GM18526 (cell line): ENCODE measurements around the gene AP4B1.

Experiments
- POLR2A ChIP-seq: IDR thresholded peaks from 3 replicates; pipeline ENCODE4 v1.6.1; 2011; ENCODE audit not compliant: insufficient read length; ENCODE audit errors: extremely low read depth

The AP4B1 gene

DNA sequence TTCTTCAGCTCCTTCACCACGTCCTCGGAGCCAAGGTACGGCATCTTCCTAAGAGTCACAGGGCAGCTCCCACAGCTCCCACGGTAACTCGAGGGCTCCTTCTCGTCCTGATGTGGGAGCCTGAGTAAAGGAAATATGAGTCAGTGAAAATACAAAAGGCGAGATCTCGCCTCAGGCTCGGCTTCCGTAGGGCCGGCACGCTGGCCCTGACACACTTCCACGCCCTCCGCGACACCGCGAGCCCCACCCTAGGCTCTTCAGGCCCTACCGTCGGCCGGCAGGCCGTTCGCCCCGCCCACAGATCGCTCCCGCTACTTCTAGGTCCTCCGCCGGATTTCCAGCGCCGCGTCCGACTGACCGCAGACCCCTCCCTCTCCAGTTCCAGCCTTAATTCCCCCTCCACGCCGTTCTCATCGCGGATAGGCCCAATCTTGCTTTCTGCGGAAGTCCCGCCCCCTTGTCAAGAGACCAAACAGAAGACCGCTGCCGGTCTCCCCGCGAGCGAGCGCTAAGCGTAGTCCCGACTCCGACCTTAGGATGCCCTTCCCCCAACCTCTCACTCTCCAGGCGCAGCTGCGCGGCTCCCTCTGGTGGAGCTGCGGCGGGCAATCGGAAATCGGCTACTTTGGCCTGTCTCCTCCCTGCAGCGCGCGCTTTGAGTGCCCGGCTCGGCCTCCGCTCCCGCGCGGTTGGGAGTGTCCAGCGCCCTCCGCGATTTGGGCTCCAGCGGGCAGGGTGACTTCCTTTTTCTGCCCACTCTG lies at the start of gene AP4B1, which contains the start of gene DCLRE1B:
TSS of gene AP4B1 (minus strand) at position 126 of the 761 bp plus-strand sequence. CDS start at position 44, 82 bp downstream.
TSS of gene DCLRE1B (plus strand) at position 653 of the 761 bp plus-strand sequence. CDS start 261 bp downstream, outside the sequence.
- peak; percentile 77 for TF ChIP-seq POLR2A

DNA sequence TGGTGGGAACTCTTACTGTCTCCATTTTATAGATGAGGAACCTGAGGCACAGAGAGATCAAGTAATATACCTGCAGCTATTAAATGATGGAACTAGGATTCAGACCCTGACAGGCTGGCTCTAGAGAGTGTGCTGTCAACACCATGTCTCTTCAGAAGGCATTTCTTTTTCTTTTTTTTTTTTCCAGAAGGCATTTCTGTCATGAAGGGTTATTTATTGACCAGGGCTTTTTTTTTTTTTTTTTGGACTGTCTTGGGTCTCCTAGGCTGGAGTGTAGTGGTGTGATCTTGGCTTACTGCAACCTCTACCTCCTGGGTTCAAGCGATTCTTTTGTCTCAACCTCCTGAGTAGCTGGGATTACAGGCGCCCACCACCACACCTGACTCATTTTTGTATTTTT lies 47.1 kb upstream of the AP4B1 start:
- no peak for TF ChIP-seq POLR2A

- no peak for TF ChIP-seq POLR2A
Measured at GRCh38 chr1:113950908-113951307, 46.3 kb upstream of the AP4B1 start.

- no peak for TF ChIP-seq POLR2A
Measured at GRCh38 chr1:113949007-113949406, 44.4 kb upstream of the AP4B1 start.

GRCh38 chr1:113947388-113948107 lies 42.9 kb upstream of the AP4B1 start:
- TF ChIP-seq POLR2A, result no peak

DNA sequence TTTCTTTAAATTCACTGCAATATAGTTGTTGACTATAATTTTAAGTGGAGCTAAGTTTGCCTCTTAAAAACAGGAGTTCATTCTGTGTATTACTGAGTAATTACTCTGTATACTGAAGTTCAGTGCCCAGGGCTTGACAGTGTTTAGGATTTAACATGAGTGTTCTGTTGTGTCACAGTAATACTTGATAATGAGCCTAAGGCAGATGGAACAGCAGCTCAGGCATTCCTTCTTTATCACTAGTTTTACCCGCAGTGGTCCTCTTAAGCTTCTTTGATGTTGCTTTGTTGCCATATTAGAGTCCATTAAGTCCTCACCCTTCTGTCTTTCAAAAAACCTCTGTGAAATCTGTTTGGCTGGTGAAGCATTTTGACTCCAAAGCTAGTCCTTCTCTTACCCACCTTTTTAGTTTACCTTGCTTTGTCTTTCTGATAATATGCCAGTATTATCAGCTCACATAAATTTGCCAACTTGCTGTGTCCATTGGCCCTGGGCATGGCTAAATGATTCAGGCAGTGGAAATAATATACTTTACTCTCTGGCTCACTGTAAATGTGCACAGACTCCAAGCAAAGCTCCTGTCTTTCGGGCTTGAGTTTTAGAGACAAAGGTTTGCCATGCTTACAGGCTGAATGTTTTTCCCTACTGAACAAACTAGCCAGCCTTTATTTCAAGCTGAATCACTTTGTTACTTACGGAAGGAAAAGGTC lies 42.2 kb upstream of the AP4B1 start:
- TF ChIP-seq POLR2A, result no peak

DNA sequence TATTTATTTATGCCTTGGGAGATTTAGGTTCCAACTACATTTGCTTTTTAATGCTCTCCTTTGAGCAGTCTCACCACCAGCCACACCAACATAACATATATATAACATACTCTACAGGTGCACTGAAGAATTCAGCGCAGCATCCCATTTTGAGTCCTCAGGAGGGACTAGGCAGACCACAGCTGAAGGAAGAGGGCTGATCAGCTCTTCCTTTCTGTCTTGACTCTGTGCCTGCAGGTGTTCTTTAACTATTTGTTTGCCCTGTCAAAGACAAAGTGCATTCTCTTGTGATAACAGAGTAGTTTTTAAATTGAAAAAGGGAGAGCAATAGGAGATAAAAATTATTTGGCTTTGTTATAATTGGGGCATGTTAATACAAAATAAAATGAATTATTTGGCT lies 41.5 kb upstream of the AP4B1 start:
- no peak for TF ChIP-seq POLR2A

GRCh38 chr1:113945329-113945728 lies 40.7 kb upstream of the AP4B1 start:
- TF ChIP-seq POLR2A, result no peak

- TF ChIP-seq POLR2A, result no peak
Measured at GRCh38 chr1:113943028-113943811, 38.6 kb upstream of the AP4B1 start.

DNA sequence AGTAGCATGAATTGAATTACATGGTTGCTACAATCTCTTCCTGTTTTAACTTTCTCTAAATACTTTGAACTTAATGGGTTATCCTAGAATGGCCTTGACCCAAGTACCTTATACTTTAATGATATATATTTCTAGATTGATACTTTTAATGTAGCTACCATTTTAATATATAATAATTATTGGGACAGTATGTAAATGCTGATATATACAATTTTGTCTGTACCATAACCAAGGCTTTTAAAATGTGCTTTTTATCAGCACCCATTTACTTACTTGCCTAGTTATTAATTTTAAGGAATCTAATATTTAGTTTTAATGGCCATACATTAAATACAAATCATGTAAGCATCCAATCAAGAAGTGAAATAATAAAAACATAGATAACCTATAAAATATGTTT lies 37.9 kb upstream of the AP4B1 start:
- no peak for TF ChIP-seq POLR2A

- no peak for TF ChIP-seq POLR2A
Measured at GRCh38 chr1:113941245-113941559, 36.6 kb upstream of the AP4B1 start.

DNA sequence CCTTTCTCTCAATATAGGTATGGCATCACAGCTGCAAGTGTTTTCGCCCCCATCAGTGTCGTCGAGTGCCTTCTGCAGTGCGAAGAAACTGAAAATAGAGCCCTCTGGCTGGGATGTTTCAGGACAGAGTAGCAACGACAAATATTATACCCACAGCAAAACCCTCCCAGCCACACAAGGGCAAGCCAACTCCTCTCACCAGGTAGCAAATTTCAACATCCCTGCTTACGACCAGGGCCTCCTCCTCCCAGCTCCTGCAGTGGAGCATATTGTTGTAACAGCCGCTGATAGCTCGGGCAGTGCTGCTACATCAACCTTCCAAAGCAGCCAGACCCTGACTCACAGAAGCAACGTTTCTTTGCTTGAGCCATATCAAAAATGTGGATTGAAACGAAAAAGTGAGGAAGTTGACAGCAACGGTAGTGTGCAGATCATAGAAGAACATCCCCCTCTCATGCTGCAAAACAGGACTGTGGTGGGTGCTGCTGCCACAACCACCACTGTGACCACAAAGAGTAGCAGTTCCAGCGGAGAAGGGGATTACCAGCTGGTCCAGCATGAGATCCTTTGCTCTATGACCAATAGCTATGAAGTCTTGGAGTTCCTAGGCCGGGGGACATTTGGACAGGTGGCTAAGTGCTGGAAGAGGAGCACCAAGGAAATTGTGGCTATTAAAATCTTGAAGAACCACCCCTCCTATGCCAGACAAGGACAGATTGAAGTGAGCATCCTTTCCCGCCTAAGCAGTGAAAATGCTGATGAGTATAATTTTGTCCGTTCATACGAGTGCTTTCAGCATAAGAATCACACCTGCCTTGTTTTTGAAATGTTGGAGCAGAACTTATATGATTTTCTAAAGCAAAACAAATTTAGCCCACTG lies 36.0 kb upstream of the AP4B1 start:
- TF ChIP-seq POLR2A, result no peak

DNA sequence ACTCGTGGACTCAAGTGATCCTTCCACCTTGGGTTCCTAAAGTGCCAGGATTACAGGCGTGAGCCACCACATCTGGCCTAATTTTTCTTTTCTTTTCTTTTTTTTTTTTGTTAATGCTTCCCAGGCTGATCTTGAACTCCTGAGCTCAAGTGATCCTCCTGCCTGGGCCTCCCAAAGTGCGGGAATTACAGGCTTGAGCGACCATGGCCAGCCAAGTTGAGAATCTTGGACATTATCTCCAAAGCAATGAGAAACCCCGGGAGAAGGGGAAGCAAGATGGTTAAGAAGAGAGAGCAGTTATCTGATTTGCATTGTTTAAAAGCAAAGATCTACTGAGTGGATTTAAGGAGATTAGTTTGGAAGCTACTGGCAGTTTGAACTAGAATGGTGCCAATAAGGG lies 33.6 kb upstream of the AP4B1 start:
- no peak for TF ChIP-seq POLR2A

DNA sequence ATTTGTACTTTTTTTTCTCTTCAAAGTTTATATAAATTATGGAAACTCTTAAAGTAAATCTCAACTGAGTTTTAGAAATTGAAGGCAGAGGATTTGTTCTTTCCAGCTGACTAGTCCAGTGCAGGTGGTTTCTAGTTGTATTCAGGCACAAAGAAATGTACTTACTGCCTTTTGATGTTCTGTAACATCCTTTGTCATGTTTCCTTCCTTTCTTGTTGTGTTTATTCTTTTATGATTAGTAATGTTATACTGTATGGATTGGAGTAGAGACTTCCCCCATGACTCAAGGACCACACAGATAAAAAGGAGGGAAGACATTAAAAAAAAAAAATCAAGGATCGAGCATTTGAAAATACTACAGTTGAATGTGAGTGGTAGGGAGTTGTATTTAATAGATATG lies 32.5 kb upstream of the AP4B1 start:
- TF ChIP-seq POLR2A, result no peak
